H9 (cell line): Measurements from ENCODE around the gene CYP2U1. TPM values are rescaled to one million over a fixed set of nuclear protein-coding genes. Genes with fewer than 3 reads are reported as not detected.

Source experiments
- DNase-seq: peaks from one replicate; pipeline ENCODE4 v3.0.0-alpha.2; 2017
- H2AFZ ChIP-seq: one replicate; pipeline ENCODE4 v1.6.1; 2013; ENCODE audit warnings: mild to moderate bottlenecking, low read length, control low read depth, moderate library complexity
- H2AK5ac ChIP-seq: 2 replicates; pipeline ENCODE4 v1.6.1; 2013; ENCODE audit warnings: low read length, control low read depth, mixed read lengths; ENCODE audit not compliant: insufficient read length
- H2BK120ac ChIP-seq: one replicate; pipeline ENCODE4 v1.6.1; 2013; ENCODE audit warnings: low read depth, mild to moderate bottlenecking, low read length, control low read depth, inconsistent platforms; ENCODE audit not compliant: poor library complexity, severe bottlenecking
- H2BK12ac ChIP-seq: 2 replicates; pipeline ENCODE4 v1.6.1; 2013; ENCODE audit warnings: low read length, control low read depth, mixed read lengths, low read depth; ENCODE audit not compliant: insufficient read length
- H2BK15ac ChIP-seq: 2 replicates; pipeline ENCODE4 v1.6.1; 2013; ENCODE audit warnings: low read depth, low read length, control low read depth
- H2BK20ac ChIP-seq: one replicate; pipeline ENCODE4 v1.6.1; 2013; ENCODE audit warnings: low read depth, mild to moderate bottlenecking, low read length, control low read depth, inconsistent platforms; ENCODE audit not compliant: poor library complexity, severe bottlenecking
- H2BK5ac ChIP-seq: 2 replicates; pipeline ENCODE4 v1.6.1; 2013; ENCODE audit warnings: low read length, control low read depth, mixed read lengths; ENCODE audit not compliant: insufficient read length
- H3K14ac ChIP-seq: 2 replicates; pipeline ENCODE4 v1.6.1; 2013; ENCODE audit warnings: low read length, control low read depth; ENCODE audit not compliant: insufficient read depth
- H3K18ac ChIP-seq: 2 replicates; pipeline ENCODE4 v1.6.1; 2013; ENCODE audit warnings: low read depth, mild to moderate bottlenecking, mixed read lengths, low read length, control low read depth; ENCODE audit not compliant: insufficient read length
- H3K23ac ChIP-seq: 2 replicates; pipeline ENCODE4 v1.6.1; 2013; ENCODE audit warnings: low read length, control low read depth, mixed read lengths, low read depth; ENCODE audit not compliant: insufficient read length
- H3K23me2 ChIP-seq: 2 replicates; pipeline ENCODE4 v1.6.1; 2013; ENCODE audit warnings: low read depth, mild to moderate bottlenecking, mixed read lengths, low read length, control low read depth; ENCODE audit not compliant: insufficient read length, poor library complexity, severe bottlenecking
- H3K27ac ChIP-seq: 2 replicates; pipeline ENCODE4 v1.5.1; 2013; ENCODE audit warnings: low read length, control low read depth, mixed read lengths, low read depth; ENCODE audit not compliant: insufficient read length
- H3K27me3 ChIP-seq: 2 replicates; pipeline ENCODE4 v1.6.1; 2013; ENCODE audit warnings: low read length, control low read depth, inconsistent platforms; ENCODE audit not compliant: insufficient read depth
- H3K4ac ChIP-seq: 2 replicates; pipeline ENCODE4 v1.6.1; 2013; ENCODE audit warnings: low read depth, mild to moderate bottlenecking, control low read depth, inconsistent platforms, low read length, moderate library complexity
- H3K4me1 ChIP-seq: 2 replicates; pipeline ENCODE4 v1.6.1; 2013; ENCODE audit warnings: low read length, control low read depth, inconsistent platforms; ENCODE audit not compliant: insufficient read depth
- H3K4me2 ChIP-seq: 2 replicates; pipeline ENCODE4 v1.6.1; 2013; ENCODE audit warnings: low read length, control low read depth, mixed read lengths; ENCODE audit not compliant: insufficient read length, insufficient read depth
- H3K56ac ChIP-seq: 2 replicates; pipeline ENCODE4 v1.6.1; 2013; ENCODE audit warnings: low read depth, mild to moderate bottlenecking, mixed read lengths, low read length, control low read depth; ENCODE audit not compliant: insufficient read length
- H3K79me1 ChIP-seq: 2 replicates; pipeline ENCODE4 v1.6.1; 2013; ENCODE audit warnings: low read depth, mild to moderate bottlenecking, moderate library complexity, low read length, control low read depth, inconsistent platforms; ENCODE audit not compliant: insufficient read depth, poor library complexity, severe bottlenecking
- H3K79me2 ChIP-seq: 2 replicates; pipeline ENCODE4 v1.6.1; 2013; ENCODE audit warnings: low read length, control low read depth, inconsistent platforms; ENCODE audit not compliant: insufficient read depth
- H3K9ac ChIP-seq: 2 replicates; pipeline ENCODE4 v1.6.1; 2013; ENCODE audit warnings: low read length, control low read depth, mixed read lengths; ENCODE audit not compliant: insufficient read length; ENCODE audit errors: extremely low read depth
- H3K9me3 ChIP-seq: one replicate; pipeline ENCODE4 v1.6.1; 2013; ENCODE audit warnings: low read depth, low read length, inconsistent platforms; ENCODE audit not compliant: control insufficient read depth
- H3T11ph ChIP-seq: one replicate; pipeline ENCODE4 v1.6.1; 2013; ENCODE audit warnings: mild to moderate bottlenecking, low read length, control low read depth, inconsistent platforms
- H4K20me1 ChIP-seq: one replicate; pipeline ENCODE4 v1.6.1; 2013; ENCODE audit not compliant: control insufficient read depth, insufficient read length, insufficient read depth
- H4K5ac ChIP-seq: 2 replicates; pipeline ENCODE4 v1.6.1; 2013; ENCODE audit warnings: low read depth, mild to moderate bottlenecking, mixed read lengths, low read length, control low read depth; ENCODE audit not compliant: insufficient read length
- H4K8ac ChIP-seq: replicated peaks from 2 replicates; pipeline ENCODE4 v1.6.1; 2013; ENCODE audit warnings: low read length, control low read depth, mixed read lengths, low read depth; ENCODE audit not compliant: insufficient read length
- H4K91ac ChIP-seq: 2 replicates; pipeline ENCODE4 v1.6.1; 2013; ENCODE audit warnings: low read depth, mild to moderate bottlenecking, moderate library complexity, mixed read lengths, low read length, control low read depth; ENCODE audit not compliant: insufficient read length
- H3K27ac Mint-ChIP-seq, 3 experiments: 2 replicates in 2 of 3; 3 replicates in 1 of 3; pipeline ENCODE4 v1.8.0; 2020 to 2021; ENCODE audit warnings: mixed read lengths in 3 of 3, mild to moderate bottlenecking in 1 of 3, moderate library complexity in 1 of 3
- H3K27me3 Mint-ChIP-seq: 2 replicates; pipeline ENCODE4 v1.8.0; 2021; ENCODE audit warnings: low read depth, mild to moderate bottlenecking, moderate library complexity, mixed read lengths
- H3K36me3 Mint-ChIP-seq, 3 experiments: 2 replicates in 2 of 3; 3 replicates in 1 of 3; pipeline ENCODE4 v1.8.0; 2020 to 2021; ENCODE audit warnings: low read depth in 3 of 3, mixed read lengths in 3 of 3; ENCODE audit not compliant: insufficient read depth in 1 of 3
- H3K4me1 Mint-ChIP-seq, 2 experiments: 2 replicates each; pipeline ENCODE4 v1.8.0; 2020; ENCODE audit warnings: mixed read lengths in 2 of 2
- H3K4me3 Mint-ChIP-seq, 2 experiments: 2 replicates in 1 of 2; 3 replicates in 1 of 2; pipeline ENCODE4 v1.8.0; 2020 to 2021; ENCODE audit warnings: mild to moderate bottlenecking in 2 of 2, mixed read lengths in 2 of 2, moderate library complexity in 1 of 2
- H3K9me3 Mint-ChIP-seq, 2 experiments: 2 replicates in 1 of 2; 3 replicates in 1 of 2; pipeline ENCODE4 v1.8.0; 2020; ENCODE audit warnings: mild to moderate bottlenecking in 2 of 2, mixed read lengths in 2 of 2, moderate library complexity in 1 of 2
- CTCF ChIP-seq: fragments of 200-600 bp; sonication (generic); conservative IDR thresholded peaks from 3 replicates; pipeline ENCODE4 v1.8.0; 2021; ENCODE audit warnings: antibody characterized with exemption, mild to moderate bottlenecking
- WGBS: extraction: QIAGEN DNeasy Blood & Tissue Kit; methylation state at CpG from one replicate; pipeline ENCODE4 v1.1.7; 2013; ENCODE audit warnings: missing lambda C conversion rate, low lambda C conversion rate, mixed read lengths; ENCODE audit not compliant: insufficient read length; ENCODE audit errors: extremely low coverage; 5-methylcytosine and 5-hydroxymethylcytosine counted together
- total RNA-seq: library from RNA; stranded (reverse); gene quantifications from 2 replicates; pipeline ENCODE4 v1.2.1, GENCODE V29; 2021

CYP2U1 gene
- total RNA-seq, 1 experiment from 2014 or later, result 9.6 TPM

DNA sequence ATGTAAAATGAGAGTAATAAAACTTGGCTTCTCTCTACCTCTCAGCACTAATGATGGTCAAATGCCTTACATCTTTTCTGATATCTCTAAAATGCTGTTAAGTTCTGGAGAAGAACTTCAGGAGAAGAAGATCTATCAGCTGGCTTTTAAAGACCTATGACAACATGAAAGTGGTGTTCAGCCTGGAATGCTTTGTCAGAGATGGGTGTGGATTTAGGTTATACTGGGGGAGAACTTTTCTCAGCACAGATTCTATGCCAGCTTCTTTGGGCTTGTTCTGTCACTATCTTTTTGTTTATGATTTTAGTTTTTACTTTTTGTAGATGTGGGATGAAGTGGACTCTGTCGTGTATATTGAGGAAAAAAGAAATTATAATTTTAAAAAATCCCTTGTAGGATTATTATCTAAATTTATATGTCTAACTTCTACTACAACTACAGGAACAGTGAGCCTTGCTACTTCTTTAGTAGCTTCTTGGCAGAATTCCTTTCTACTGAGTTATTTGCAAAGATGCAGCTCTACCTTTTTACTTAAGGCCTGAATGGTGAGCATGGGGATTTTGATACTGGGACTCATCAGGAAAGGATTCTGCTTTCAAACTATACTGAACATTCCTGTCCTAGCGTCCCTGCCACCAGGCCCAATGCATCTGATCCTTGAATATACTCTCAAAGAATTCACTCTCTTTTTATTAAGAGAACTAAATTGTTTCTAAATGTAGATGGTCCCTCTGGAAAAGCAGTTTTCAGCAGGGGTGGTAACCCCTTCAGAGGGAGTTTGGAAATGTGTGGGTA, 19.6 kb downstream of the CYP2U1 start:
- no peak overlapping the region for H3K27ac Mint-ChIP-seq
- Histone ChIP-seq H3K9me3 (no peaks in the 10 kb centered on the region), H3K14ac (no peak overlapping the region), H3K4me2 (no peak overlapping the region), H3K4me1 (no peaks in the 10 kb centered on the region), H3K79me2 (no peaks in the 10 kb centered on the region), H3K23ac (no peak overlapping the region), H3K56ac (no peak overlapping the region), H3K18ac (no peak overlapping the region), H4K91ac (no peak overlapping the region), H3K23me2 (no peaks in the 10 kb centered on the region), H2BK20ac (no peak overlapping the region), H3T11ph (no peak overlapping the region), H2BK120ac (no peak overlapping the region), H2BK15ac (no peak overlapping the region), H3K27ac (no peak overlapping the region), H3K4ac (no peak overlapping the region), H2BK12ac (no peak overlapping the region), H3K27me3 (no peaks in the 10 kb centered on the region), H3K9ac (no peak overlapping the region), H2BK5ac (no peak overlapping the region), H3K79me1 (no peaks in the 10 kb centered on the region), H2AK5ac (no peak overlapping the region), H2AFZ (no peak overlapping the region), H4K8ac (no peak overlapping the region), H4K5ac (no peak overlapping the region), H4K20me1 (no peaks in the 10 kb centered on the region)
- H3K9me3 Mint-ChIP-seq, result peaks cover 7 to 9% of the 10 kb centered on the region in 2 experiments
- no CpG with 5 or more reads among the region's 2 CpGs for WGBS
- H3K4me3 Mint-ChIP-seq, result no peak overlapping the region
- H3K27me3 Mint-ChIP-seq, result no peaks in the 10 kb centered on the region
- no peak for TF ChIP-seq CTCF
- H3K36me3 Mint-ChIP-seq, result peaks cover 7 to 52% (median 34%) of the 10 kb centered on the region in 3 experiments; a peak in 6 of 7 replicates
- no peaks in the 10 kb centered on the region for H3K4me1 Mint-ChIP-seq
- no peak for DNase-seq
